ENCODE results near the gene PDE4C.

DNA sequence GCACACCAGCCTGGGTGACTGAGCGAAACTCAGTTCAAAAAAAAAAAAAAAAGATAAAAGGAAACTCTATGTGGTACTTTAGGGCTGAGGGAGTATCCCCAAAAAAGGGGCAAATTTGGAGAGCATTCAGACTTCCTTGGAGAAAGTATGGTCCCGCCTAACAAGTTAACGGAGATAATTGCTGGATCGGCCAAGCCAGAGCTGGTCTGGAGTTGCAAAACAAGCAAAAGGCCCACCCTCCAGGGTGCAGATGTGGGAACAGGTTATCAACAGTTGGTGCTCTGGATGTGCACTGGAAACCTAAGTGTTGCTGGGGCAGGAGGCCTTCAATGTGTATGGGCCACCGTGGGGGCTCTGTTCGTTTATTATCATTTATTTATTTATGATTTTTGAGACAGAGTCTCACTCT lies 45.2 kb upstream of the PDE4C start:
- TF ChIP-seq, protein P1, sequence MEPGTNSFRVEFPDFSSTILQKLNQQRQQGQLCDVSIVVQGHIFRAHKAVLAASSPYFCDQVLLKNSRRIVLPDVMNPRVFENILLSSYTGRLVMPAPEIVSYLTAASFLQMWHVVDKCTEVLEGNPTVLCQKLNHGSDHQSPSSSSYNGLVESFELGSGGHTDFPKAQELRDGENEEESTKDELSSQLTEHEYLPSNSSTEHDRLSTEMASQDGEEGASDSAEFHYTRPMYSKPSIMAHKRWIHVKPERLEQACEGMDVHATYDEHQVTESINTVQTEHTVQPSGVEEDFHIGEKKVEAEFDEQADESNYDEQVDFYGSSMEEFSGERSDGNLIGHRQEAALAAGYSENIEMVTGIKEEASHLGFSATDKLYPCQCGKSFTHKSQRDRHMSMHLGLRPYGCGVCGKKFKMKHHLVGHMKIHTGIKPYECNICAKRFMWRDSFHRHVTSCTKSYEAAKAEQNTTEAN (CRISPR knock-in tag; IDR thresholded peaks at IDR 0.05) = no peak
- TF ChIP-seq, protein P2, sequence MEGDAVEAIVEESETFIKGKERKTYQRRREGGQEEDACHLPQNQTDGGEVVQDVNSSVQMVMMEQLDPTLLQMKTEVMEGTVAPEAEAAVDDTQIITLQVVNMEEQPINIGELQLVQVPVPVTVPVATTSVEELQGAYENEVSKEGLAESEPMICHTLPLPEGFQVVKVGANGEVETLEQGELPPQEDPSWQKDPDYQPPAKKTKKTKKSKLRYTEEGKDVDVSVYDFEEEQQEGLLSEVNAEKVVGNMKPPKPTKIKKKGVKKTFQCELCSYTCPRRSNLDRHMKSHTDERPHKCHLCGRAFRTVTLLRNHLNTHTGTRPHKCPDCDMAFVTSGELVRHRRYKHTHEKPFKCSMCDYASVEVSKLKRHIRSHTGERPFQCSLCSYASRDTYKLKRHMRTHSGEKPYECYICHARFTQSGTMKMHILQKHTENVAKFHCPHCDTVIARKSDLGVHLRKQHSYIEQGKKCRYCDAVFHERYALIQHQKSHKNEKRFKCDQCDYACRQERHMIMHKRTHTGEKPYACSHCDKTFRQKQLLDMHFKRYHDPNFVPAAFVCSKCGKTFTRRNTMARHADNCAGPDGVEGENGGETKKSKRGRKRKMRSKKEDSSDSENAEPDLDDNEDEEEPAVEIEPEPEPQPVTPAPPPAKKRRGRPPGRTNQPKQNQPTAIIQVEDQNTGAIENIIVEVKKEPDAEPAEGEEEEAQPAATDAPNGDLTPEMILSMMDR (IDR thresholded peaks at IDR 0.05) = no peak
- TF ChIP-seq, protein P3, sequence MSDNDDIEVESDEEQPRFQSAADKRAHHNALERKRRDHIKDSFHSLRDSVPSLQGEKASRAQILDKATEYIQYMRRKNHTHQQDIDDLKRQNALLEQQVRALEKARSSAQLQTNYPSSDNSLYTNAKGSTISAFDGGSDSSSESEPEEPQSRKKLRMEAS (CRISPR knock-in tag; IDR thresholded peaks at IDR 0.05) = no peak
- TF ChIP-seq NFE2L1 (CRISPR knock-in tag; IDR thresholded peaks at IDR 0.05) = no peak
- TF ChIP-seq, protein P4, sequence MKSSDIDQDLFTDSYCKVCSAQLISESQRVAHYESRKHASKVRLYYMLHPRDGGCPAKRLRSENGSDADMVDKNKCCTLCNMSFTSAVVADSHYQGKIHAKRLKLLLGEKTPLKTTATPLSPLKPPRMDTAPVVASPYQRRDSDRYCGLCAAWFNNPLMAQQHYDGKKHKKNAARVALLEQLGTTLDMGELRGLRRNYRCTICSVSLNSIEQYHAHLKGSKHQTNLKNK (CRISPR knock-in tag; IDR thresholded peaks at IDR 0.05) = no peak
- TF ChIP-seq, protein P5, sequence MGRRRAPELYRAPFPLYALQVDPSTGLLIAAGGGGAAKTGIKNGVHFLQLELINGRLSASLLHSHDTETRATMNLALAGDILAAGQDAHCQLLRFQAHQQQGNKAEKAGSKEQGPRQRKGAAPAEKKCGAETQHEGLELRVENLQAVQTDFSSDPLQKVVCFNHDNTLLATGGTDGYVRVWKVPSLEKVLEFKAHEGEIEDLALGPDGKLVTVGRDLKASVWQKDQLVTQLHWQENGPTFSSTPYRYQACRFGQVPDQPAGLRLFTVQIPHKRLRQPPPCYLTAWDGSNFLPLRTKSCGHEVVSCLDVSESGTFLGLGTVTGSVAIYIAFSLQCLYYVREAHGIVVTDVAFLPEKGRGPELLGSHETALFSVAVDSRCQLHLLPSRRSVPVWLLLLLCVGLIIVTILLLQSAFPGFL (CRISPR knock-in tag; IDR thresholded peaks at IDR 0.05; ENCODE audit: borderline replicate concordance) = no peak
- no peak for TF ChIP-seq MYBL2 (CRISPR knock-in tag; IDR thresholded peaks at IDR 0.05)
- no peak for TF ChIP-seq ZNF121 (CRISPR knock-in tag; IDR thresholded peaks at IDR 0.05)
- TF ChIP-seq, protein P6, sequence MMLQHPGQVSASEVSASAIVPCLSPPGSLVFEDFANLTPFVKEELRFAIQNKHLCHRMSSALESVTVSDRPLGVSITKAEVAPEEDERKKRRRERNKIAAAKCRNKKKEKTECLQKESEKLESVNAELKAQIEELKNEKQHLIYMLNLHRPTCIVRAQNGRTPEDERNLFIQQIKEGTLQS (CRISPR knock-in tag; conservative IDR thresholded peaks at IDR 0.05) = no peak
- no peak for TF ChIP-seq JUN (CRISPR knock-in tag; IDR thresholded peaks at IDR 0.05)
- TF ChIP-seq, protein P7, sequence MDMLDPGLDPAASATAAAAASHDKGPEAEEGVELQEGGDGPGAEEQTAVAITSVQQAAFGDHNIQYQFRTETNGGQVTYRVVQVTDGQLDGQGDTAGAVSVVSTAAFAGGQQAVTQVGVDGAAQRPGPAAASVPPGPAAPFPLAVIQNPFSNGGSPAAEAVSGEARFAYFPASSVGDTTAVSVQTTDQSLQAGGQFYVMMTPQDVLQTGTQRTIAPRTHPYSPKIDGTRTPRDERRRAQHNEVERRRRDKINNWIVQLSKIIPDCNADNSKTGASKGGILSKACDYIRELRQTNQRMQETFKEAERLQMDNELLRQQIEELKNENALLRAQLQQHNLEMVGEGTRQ (CRISPR knock-in tag; IDR thresholded peaks at IDR 0.05) = no peak
- no peak for TF ChIP-seq GABPB1 (CRISPR knock-in tag; IDR thresholded peaks at IDR 0.05)
- no peak for TF ChIP-seq CREM (CRISPR knock-in tag; IDR thresholded peaks at IDR 0.05)
- TF ChIP-seq, protein P8, sequence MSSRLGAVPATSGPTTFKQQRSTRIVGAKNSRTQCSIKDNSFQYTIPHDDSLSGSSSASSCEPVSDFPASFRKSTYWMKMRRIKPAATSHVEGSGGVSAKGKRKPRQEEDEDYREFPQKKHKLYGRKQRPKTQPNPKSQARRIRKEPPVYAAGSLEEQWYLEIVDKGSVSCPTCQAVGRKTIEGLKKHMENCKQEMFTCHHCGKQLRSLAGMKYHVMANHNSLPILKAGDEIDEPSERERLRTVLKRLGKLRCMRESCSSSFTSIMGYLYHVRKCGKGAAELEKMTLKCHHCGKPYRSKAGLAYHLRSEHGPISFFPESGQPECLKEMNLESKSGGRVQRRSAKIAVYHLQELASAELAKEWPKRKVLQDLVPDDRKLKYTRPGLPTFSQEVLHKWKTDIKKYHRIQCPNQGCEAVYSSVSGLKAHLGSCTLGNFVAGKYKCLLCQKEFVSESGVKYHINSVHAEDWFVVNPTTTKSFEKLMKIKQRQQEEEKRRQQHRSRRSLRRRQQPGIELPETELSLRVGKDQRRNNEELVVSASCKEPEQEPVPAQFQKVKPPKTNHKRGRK (CRISPR knock-in tag; IDR thresholded peaks at IDR 0.05; ENCODE audit: borderline replicate concordance) = no peak
